Aorta (tissue), 5 donors: Measurements from ENCODE around the gene FARP1. TPM values are rescaled to one million over a fixed set of nuclear protein-coding genes. Genes with fewer than 3 reads are reported as not detected.

Experiments used
- ATAC-seq: fragments of 200-7000 bp; cut with Tn5 transposase; one replicate; pipeline ENCODE4 v1.9.1; 2022; ENCODE audit warnings: moderate library complexity; ENCODE audit not compliant: low FRiP score
- DNase-seq, 2 donors: peaks; one replicate each; pipeline ENCODE4 v3.0.0-alpha.2; 2020
- H3K27ac ChIP-seq, 2 donors: one replicate each; pipeline ENCODE4 v1.5.1; 2013; ENCODE audit warnings: low read length in 2 of 2, mild to moderate bottlenecking in 2 of 2, moderate library complexity in 2 of 2, control low read depth in 1 of 2, inconsistent platforms in 1 of 2, low read depth in 1 of 2
- H3K27me3 ChIP-seq, 2 donors: one replicate each; pipeline ENCODE4 v1.6.1; 2013; ENCODE audit warnings: control low read depth in 1 of 2, low read length in 1 of 2, mild to moderate bottlenecking in 1 of 2, moderate library complexity in 1 of 2; ENCODE audit not compliant: insufficient read depth in 2 of 2, control insufficient read depth in 1 of 2
- H3K36me3 ChIP-seq, 2 donors: one replicate each; pipeline ENCODE4 v1.6.1; 2013; ENCODE audit warnings: control low read depth in 1 of 2, low read length in 1 of 2, mild to moderate bottlenecking in 1 of 2; ENCODE audit not compliant: insufficient read depth in 2 of 2, control insufficient read depth in 1 of 2
- H3K4me1 ChIP-seq, 2 donors: one replicate each; pipeline ENCODE4 v1.6.1; 2013; ENCODE audit warnings: low read length in 2 of 2, control low read depth in 1 of 2, mild to moderate bottlenecking in 1 of 2, moderate library complexity in 1 of 2; ENCODE audit not compliant: insufficient read depth in 2 of 2, control insufficient read depth in 1 of 2
- H3K4me3 ChIP-seq, 2 donors: one replicate each; pipeline ENCODE4 v1.5.1; 2013; ENCODE audit warnings: low read length in 2 of 2, control low read depth in 1 of 2, mild to moderate bottlenecking in 1 of 2
- H3K9me3 ChIP-seq: one replicate; pipeline ENCODE4 v1.6.1; 2013; ENCODE audit warnings: mild to moderate bottlenecking, low read length; ENCODE audit not compliant: control insufficient read depth
- WGBS, 2 donors: extraction: QIAGEN DNeasy Blood & Tissue Kit; methylation state at CpG; one replicate each; pipeline ENCODE4 v1.1.7; 2013; 5-methylcytosine and 5-hydroxymethylcytosine counted together
- intact Hi-C, 2 donors: fragments of 100-400 bp; cut with DNase I; formaldehyde crosslinking; loops; one replicate each; pipeline versions ENCODE4 v1.14.2 to v1.15.0; 2022
- polyA plus RNA-seq, 2 donors: library from polyadenylated mRNA; stranded (reverse); fragments of 200-250 nt; gene quantifications; one replicate each; pipeline ENCODE4 v1.2.3, GENCODE V29; 2013
- total RNA-seq, 2 donors: library from RNA; stranded (reverse); fragmentation: NEBNext Ultra II Directional; extraction: Animal tissue kit (Norgen Biotek cat#: 25700); gene quantifications; one replicate each; pipeline ENCODE4 v1.2.1, GENCODE V29; 2021
- donor health status: healthy with polysubstance abuse.
- donor health status: Bipolar disorder and iron deficiency.
- donor health status: DM: no; HTN: no; CAD: no.
- donor health status: DM: no; HTN: no; CAD: no.
- donor health status: DM: yes; HTN: yes; CAD: no.

Gene FARP1
- total and polyA plus RNA-seq, 4 donors = 3.3 to 41.7 (median 23.7) TPM

- H3K4me1 ChIP-seq = peaks cover 0 to 3% of the 10 kb centered on the region in 2 donors
- no peak overlapping the region for H3K4me3 ChIP-seq
- no peaks in the 10 kb centered on the region for H3K36me3 ChIP-seq
- 92 to 94% methylated on average over 28 of the region's 28 CpGs for WGBS, 2 donors
- intact Hi-C loops = loop anchor here (5.0 to 10.0 kb wide), 4 partner anchors 204 to 394 kb away; partner anchors contain the start of gene FARP1 (in 1 of the 2)
- no peaks in the 10 kb centered on the region for H3K9me3 ChIP-seq
- DNase-seq = no peak
- H3K27ac ChIP-seq = no peak overlapping the region
- no peak for ATAC-seq
- no peaks in the 10 kb centered on the region for H3K27me3 ChIP-seq
Measured at GRCh38 chr13:98447881-98448641, 305.2 kb downstream of the FARP1 start.

- peaks cover 0 to 3% of the 10 kb centered on the region in 2 donors for H3K4me1 ChIP-seq
- H3K27me3 ChIP-seq = no peaks in the 10 kb centered on the region
Measured at GRCh38 chr13:98448642-98448928, 305.7 kb downstream of the FARP1 start.

GRCh38 chr13:98449273-98449672 is 306.4 kb downstream of the FARP1 start:
- no peaks in the 10 kb centered on the region for H3K36me3 ChIP-seq
- H3K27me3 ChIP-seq = no peaks in the 10 kb centered on the region
- 85 to 88% methylated on average over 16 of the region's 16 CpGs for WGBS, 2 donors
- ATAC-seq (no peak), DNase-seq (no peak)
- H3K27ac ChIP-seq = no peak overlapping the region
- peaks cover 0 to 3% of the 10 kb centered on the region in 2 donors for H3K4me1 ChIP-seq
- intact Hi-C loops = loop anchor here (5.0 to 10.0 kb wide), 4 partner anchors 203 to 393 kb away; partner anchors contain the start of gene FARP1 (in 1 of the 2)
- H3K4me3 ChIP-seq = no peak overlapping the region
- no peaks in the 10 kb centered on the region for H3K9me3 ChIP-seq

More at GRCh38 chr13:98448642-98448928, 305.7 kb downstream of the FARP1 start:
- H3K9me3 ChIP-seq = no peaks in the 10 kb centered on the region
- intact Hi-C loops = loop anchor here (5.0 to 10.0 kb wide), 4 partner anchors 204 to 394 kb away; partner anchors contain the start of gene FARP1 (in 1 of the 2)
- no peak for DNase-seq
- no peak for ATAC-seq
- H3K27ac ChIP-seq = no peak overlapping the region
- no peak overlapping the region for H3K4me3 ChIP-seq
- 90 to 97% methylated on average over 5 of the region's 5 CpGs for WGBS, 2 donors
- no peaks in the 10 kb centered on the region for H3K36me3 ChIP-seq

GRCh38 chr13:98450026-98450425 is 307.1 kb downstream of the FARP1 start:
- 38 to 59% methylated on average over 1 of the region's 1 CpG for WGBS, 2 donors
- Histone ChIP-seq H3K27ac (no peak overlapping the region), H3K4me3 (no peak overlapping the region), H3K36me3 (no peaks in the 10 kb centered on the region), H3K9me3 (no peaks in the 10 kb centered on the region), H3K27me3 (no peaks in the 10 kb centered on the region), H3K4me1 (peaks cover 0 to 5% of the 10 kb centered on the region in 2 donors)
- intact Hi-C loops = loop anchor here (2.0 to 5.0 kb wide), 2 partner anchors 35 to 127 kb away; partner anchors contain the start of gene STK24 (in 2 of the 2)
- no peak for ATAC-seq
- no peak for DNase-seq

GRCh38 chr13:98450539-98451111 is 307.7 kb downstream of the FARP1 start:
- no peak for DNase-seq
- Histone ChIP-seq H3K36me3 (no peaks in the 10 kb centered on the region), H3K4me3 (no peak overlapping the region), H3K27ac (peak overlapping the region in 1 of 2 donors; percentile 31), H3K9me3 (no peaks in the 10 kb centered on the region), H3K4me1 (peaks cover 0 to 5% of the 10 kb centered on the region in 2 donors), H3K27me3 (no peaks in the 10 kb centered on the region)
- 41 to 47% methylated on average over 14 of the region's 14 CpGs for WGBS, 2 donors
- peak; percentile 15 for ATAC-seq
- intact Hi-C loops = loop anchor here (2.0 to 5.0 kb wide), 2 partner anchors 34 to 127 kb away; partner anchors contain the start of gene STK24 (in 2 of the 2)

- Histone ChIP-seq H3K27me3 (no peaks in the 10 kb centered on the region), H3K27ac (peak overlapping the region in 1 of 2 donors; percentile 39), H3K4me3 (no peak overlapping the region), H3K9me3 (no peaks in the 10 kb centered on the region), H3K4me1 (peaks cover 0 to 5% of the 10 kb centered on the region in 2 donors), H3K36me3 (no peaks in the 10 kb centered on the region)
- DNase-seq = peak; percentile 86 to 88
- intact Hi-C loops = loop anchor here (2.0 to 5.0 kb wide), 2 partner anchors 33 to 125 kb away; partner anchors contain the start of gene STK24 (in 2 of the 2)
- 23 to 29% methylated on average over 23 of the region's 23 CpGs for WGBS, 2 donors
- ATAC-seq = peak; percentile 80
Measured at GRCh38 chr13:98451676-98452470, 309.0 kb downstream of the FARP1 start.

GRCh38 chr13:98452851-98453843 is 310.3 kb downstream of the FARP1 start:
- peaks cover 0 to 5% of the 10 kb centered on the region in 2 donors for H3K4me1 ChIP-seq
- ATAC-seq (no peak), DNase-seq (peak in 1 of 2 donors; percentile 59)
- no peak overlapping the region for H3K4me3 ChIP-seq
- no peak overlapping the region for H3K27ac ChIP-seq
- H3K9me3 ChIP-seq = no peaks in the 10 kb centered on the region
- no peaks in the 10 kb centered on the region for H3K27me3 ChIP-seq
- WGBS, 2 donors = 74 to 80% methylated on average over 15 of the region's 15 CpGs
- no peaks in the 10 kb centered on the region for H3K36me3 ChIP-seq
- intact Hi-C loops = loop anchor here (5.0 kb wide), 1 partner anchor 124 kb away; the partner anchor contains the start of gene STK24 (in 2 of the 2)
